AML-193 (cell line): ENCODE data around the gene LAMC3.
"Not testable (repeated sequence)": the region's sequence is repeated elsewhere in the genome, so short reads cannot be mapped to it uniquely, and the experiment has no call there.

Experiments
- DNase-seq, 2 experiments: peaks; one replicate each; lab custom pipeline; 2025; lab: John Stamatoyannopoulos, UW

The LAMC3 gene

DNA sequence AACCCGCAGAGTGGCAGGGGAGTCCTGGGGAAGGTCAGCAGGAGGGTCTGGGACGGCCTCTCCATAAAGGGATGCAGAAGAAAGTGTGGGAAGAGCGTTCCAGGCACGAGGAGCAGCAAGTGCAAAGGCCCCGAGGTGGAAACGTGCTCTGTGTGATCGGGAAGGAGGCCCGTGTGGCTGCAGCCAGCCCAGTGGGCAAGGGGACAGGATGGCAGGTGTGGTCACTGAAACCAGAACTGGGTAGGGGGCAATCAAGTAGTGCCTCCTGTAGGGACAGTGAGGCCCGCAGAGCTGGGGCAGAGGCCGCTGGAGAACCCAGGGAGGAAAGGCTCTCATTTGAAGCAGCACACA lies 16.3 kb upstream of the LAMC3 start:
- no peak for DNase-seq

DNA sequence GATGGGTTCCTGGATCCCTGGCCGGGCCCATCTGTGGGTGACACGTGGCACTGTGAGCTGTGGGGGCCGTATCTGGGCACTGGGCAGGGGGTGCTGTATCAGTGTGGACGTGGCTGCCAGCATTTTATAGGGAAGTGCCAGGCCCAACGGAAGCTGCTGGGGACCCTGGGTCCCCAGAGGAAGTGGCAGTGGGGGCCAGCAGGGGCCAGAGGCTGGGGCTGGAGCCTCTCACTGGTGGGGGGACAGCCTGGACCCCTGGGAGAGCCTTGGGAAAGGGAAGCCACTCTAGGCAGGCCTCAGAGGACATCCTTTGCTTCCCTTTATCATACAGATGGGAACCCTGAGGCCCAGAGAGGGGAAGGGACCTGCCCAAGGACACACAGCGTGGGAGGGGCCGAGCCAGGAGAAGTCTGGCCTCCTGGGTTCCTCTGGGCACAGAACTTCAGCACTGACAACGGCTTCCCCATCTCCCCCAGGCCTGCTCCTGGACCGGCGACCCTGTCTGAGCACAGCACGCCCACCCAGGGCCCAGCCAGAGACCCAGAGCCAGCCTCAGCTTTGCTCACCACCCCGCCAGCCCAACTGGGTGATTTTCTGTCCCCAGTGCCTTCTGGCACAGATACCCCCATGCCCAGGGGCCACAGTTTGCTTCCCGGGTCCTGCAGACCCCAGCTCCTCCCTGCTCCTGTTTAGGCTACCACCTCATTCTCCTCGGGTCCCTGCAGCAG lies 15.5 kb upstream of the LAMC3 start:
- no peak for DNase-seq

DNA sequence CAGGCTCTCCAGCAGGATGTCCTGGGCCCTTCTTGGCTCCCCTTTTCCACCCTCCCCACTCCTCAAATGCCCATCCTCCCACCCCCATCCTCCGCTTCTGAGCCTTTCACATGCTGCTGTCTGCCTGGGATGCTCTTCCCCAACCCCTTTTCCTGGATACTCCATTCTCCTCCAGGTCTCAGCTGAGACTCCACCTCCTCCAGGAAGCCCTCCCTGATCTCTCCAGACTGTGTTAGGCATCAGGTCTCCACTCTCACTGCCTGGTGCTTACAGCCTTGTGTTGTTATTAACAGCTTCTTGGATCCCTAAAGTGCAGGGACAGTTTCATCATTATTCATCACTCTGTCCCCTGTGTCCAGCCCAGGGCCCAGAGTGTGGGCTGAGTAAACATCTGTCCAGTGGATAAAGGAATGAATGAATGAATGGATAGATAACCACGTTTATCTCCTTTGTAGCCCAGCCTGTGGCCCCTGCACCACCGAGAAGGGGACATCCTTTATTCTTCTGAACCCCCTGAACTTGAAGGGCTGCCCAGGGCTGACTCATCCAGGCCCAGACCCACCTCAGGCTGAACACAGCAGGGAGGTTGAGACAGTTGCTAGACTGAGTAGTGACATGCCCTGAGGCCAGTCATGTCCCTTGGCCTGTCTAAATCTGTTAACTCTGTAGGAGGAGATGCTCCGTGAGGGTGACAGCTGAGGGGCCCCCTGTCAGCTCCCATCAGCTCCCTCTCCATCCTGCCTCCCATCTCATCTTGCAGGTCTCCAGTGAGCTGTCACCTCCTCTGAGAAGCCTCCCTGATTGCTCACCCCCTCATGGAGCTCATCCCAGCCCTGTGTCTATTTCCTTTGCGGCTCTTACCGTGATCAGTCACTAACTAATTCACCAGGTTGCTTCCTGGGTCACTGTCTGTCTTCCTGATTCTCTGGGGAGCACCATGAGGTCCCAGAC lies 14.6 kb upstream of the LAMC3 start:
- no peak for DNase-seq

DNA sequence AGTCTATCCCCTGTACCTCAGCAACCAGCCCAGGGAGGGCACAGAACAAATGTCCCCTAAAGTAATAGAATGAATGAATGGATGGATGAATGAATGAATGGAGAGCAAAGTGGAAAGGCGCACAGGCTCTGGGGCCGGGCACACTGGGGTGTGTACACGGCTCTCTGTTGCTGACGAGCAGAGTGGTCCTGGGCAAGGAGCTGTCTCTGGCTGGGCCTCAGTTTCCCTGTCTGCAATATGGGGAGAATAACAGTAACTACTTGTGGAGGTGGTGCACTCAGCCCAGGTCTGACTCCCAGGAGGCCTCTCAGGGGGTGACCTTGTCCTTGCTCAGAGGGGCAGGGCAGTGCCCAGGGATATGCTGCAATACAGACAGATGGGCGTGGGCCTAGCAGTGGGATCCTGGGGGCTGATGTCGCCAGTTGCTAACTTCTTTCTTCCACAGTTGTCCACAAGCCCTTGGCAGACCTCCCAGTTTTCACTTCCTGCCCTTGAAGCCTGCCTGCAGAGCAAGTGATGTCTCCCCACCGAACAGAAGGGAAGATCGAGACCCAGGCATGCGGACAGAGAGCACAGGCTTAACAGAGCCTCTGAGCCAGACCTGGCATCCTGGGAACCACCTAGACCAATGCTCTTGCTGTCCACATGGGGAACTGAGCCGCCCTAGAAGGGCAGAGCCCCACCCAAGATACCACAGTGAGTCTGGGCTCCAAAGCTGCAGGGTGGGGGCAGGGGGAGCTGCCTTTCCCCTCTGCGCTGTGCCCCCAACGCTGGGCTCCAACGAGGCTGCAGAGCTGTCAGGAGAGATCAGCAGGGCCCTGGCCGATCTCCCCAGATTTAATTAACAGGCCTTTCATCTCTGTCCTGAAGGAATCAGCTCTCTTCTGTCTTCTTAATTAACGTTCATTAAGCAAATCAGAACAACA lies 13.6 kb upstream of the LAMC3 start:
- peak; percentile 39 to 47 for DNase-seq

DNA sequence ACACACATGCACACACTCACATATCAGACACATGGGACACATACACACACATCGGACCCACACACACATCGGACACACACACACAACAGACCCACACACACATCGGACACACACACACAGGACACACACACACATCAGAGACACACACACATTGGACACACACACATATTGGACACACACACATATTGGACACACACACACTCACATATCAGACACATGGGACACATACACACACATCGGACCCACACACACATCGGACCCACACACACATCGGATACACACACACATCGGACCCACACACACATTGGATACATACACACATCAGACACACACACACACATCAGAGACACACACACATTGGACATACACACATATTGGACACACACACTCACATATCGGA lies 12.8 kb upstream of the LAMC3 start:
- no peak for DNase-seq

DNA sequence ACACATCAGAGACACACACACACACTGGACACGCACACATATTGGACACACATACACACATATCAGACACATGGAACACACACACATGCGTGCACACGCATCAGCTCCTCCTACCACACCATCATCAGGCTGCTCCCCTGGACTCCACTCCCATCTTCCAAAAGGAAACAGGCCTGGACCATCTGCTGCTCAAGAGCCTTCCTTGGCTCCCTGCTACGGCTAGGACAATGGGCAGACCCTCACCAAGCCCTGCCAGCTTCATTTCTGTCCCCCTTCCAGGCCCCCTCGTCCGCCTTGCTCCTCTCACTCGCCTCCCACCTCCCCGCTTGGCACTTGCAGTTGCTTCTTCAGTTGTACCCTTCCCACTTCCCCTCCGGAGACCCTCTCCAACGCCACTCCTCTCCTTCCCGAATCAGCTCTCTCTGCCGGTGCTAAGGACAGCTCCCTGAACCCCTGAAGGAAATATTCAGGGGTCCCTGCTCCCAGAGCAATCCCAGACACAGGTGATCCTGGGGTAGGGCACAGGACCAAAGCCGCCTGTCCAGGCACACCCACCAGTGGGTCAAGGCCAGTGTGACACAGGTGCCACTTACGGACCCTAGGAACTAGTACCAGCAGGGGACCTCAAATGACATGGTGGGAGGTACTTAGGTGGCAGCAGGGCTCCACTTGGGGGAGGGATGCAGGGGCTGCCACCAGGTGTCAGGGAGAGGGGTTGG lies 12.1 kb upstream of the LAMC3 start:
- no peak for DNase-seq

DNA sequence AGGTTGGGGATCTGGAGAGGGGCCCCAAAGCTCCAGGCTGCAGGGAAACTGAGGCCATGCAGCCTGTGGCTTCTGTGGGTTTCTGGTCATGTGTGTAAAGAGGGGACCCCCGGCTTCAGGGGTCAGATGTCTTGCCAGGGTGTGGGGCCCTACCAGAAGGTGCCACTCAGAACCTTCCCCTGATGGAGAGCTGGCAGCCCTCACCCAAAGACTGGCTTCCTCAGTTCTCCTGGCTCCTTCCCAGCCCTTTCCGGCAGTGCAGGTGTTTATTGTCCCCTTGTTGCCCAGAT lies 11.6 kb upstream of the LAMC3 start:
- DNase-seq: no peak

DNA sequence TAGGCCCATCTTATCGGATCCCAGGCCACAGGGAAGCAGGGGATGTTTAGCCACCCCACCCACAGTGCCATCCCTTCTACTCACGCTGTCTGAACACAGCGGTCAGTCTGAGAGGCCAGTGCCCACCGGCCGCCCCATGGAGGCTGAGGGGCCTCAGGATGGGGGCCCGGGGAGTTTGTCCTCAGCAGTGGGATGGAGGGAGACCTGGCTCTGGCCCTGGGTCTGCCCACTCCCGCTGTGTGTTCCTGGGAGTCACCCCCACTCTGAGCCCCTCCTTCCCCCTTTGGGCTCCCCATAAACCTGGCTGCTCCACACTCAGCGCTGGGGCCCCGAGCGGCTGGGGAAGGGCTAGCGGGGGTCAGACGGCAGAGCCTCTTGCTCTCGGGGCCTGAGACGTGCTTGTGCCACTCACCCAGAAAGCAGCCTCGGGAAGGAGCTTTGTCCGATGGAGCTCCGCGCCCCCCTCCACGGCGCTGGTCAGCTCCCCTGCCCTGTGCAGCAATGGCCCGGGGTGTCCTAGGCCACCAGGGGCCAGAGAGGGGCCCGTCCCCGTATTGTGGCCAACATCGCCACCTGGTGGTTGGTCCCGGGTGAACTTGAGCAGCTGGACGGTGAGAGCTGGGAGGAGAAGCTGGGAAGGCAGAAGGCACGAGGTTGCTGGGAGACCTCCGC lies 10.9 kb upstream of the LAMC3 start:
- peak; percentile 25 to 37 for DNase-seq

DNA sequence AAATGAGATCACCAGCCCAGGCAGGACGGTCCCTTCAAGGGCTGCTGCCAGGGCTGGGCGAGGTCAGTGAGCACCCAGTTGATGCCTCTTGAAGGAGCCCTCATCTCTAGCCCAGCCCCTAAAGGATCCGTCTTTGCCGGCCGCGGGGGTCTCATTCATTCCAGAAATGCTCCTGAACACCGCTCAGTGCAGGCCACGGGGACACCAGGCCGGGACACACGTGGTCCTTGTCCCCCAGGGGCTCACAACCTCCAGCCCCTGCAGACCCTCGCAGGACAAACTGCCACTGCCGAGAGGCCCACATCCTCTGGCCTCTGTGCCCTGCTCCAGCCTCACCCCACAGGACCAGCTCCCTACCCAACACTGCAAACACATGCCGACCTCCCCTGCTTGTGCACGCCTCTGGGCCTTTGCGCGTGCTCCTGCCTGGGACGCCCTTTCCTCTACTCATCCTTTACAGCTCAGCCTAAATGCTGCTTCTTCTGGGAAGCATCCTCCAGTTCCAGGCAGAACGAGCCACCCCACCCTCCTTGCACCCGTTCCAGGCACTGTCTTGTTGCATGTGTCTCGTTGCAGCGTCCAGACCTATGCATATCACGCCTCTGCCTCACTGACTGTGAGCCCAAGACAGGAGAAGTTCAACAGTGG lies 10.3 kb upstream of the LAMC3 start:
- no peak for DNase-seq

DNA sequence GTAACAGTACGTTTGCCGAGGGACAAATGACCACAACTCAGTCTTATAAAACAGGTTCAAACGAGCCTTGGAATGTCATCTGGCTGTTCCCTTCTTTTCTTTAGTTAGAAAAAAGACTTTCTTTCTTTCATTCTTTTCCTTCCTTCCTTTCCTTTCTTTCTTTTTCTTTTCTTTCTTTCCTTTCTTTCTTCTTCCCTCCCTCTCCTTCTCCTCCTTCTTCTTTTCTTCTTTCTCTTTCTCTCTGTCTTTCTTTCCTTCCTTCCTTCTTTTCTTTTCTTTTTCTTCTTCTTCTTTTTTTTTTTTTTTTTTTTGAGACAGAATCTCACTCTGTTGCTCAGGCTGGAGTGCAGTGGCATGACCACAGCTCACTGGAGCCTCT lies 9.7 kb upstream of the LAMC3 start:
- no peak for DNase-seq

DNA sequence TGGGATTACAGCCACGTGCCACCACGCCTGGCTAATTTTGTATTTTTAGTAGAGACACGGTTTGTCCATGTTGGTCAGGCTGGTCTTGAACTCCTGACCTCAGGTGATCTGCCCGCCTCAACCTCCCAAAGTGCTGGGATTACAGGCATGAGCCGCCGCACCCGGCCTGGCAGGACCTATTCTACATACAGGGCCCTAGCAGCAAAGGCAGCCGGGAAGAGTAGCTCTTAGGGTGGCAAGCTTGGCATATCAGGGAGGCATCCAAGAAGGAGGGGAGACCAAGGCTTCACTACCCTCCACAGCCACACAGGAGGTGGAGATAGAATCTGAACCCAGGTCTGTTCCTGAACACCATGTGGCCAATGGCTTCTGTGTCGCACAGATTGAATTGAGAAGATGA lies 8.4 kb upstream of the LAMC3 start:
- DNase-seq: not testable (repeated sequence)

DNA sequence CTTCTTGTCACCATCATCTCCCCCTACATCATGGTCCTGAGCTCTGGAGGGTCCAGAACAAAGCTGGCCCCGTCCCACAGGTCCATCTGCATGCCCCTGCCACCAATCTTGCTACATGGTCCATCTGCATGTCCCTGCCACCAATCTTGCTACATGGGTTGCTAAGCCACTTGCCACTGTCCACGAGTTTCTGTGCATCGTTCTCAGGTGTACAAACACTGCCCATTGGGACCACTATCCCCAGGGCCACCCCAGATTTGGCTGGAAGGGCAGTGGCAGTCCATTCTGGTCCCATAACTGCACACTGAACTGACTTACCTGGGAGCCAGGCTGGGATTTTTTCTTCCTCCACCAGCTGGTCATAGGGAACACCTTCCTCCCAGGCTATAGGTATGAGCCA lies 8.0 kb upstream of the LAMC3 start:
- DNase-seq: no peak

DNA sequence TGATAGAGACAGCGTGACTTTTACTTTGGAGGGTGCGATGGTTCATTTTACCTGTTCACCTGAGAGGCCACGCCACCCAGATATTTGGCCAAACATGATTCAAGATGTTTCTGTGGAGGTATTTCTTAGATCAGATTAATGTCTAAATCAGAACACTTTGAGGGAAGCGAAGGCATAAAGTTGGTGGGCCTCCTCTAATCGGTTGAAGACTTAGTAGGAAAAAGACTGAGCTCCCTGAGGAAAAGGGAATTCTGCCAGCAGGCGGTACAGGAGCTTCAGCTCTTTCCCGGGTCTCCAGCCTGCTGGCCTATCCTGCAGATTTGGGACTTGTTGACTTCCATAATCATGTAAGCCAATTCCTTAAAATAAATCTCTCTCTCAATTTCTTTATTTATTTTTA lies 7.0 kb upstream of the LAMC3 start:
- no peak for DNase-seq

DNA sequence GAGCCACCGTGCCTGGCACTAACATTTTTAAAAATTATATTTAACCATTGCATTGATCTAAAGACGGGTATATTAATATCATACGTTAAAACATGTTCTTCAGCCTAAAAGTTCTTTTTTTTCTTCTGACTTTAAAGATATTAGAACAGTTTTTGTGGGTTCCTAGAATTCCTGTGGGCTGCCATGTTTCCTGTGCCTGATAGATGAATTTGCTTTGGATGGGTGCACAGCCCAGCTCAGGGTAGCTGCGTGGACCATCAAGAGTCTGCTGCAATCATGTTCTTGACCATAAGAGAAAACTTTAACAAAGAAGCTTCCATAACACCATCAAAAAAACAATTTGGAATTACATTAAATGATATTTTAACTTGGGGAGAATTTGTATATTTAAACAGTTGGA lies 2.4 kb upstream of the LAMC3 start:
- no peak for DNase-seq

DNA sequence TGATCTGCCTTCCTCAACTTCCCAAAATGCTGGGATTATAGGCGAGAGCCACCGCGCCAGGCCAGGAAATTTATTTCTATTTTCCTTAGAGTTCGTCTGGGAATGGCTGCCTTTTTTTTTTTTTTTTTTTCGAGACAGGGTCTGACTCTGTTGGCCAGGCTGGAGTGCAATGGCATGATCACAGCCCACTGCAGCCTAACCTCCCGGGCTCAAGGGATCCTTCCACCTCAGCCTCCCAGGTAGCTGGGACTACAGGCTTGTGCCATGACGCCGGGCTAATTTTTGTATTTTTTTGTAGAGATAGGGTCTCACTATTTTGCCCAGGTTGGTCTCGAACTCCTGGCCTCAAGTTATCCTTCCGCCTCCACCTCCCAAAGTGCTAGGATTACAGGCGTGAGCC lies 888 bp upstream of the LAMC3 start:
- no peak for DNase-seq

DNA sequence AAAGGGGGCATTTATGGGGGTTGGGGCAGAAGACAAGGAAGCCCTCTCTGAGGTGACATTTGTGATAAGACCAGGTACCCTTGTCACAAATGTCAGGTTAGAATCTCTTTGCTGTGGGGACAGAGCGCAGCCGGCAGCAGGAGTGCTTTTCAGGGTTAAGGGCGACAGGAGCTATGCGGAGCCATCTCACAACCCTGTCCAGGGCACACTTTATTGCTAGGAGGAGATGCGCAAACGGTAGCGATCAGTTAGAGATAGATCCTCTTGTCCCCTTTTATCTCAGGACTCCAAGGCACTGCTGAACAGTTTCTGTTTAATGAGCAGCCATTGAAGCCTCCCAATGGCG lies 438 bp upstream of the LAMC3 start:
- DNase-seq: no peak

DNA sequence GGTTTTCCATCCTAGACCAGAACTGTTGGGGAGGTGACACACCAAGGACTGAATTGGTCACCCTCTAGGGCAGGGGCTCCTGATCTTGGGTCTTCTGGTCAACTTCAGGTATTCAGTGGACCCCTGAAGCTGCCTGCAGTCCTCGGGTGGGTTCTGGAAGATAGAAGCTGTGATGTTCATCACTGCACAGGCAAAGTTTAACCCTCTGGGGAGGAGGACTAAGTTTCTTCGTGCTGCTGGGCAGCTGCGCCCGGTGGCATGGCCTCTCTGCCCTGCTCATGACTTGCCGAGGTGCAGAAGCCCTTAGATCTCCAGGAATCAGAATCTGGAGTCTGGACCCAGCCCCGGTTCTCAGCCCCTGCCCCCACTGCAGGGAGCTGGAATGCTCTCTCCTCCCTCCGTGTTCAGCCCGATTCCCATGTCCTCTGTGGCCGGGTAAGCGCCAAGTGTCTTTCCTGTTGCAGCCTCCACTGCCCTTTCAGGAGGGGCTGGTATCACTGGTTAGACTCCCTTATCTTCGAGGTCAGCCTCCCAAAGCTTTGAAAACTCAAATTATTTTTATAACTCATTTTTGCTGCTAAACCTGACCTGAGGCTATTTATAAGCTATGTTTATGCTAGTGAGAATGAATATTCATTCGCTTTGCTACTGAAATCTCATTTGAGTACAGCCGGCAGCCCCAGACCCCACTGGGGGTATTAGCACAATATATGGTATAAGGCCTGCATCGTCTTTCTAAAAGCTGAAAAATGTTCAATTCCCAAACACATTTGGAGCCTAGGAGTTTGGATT lies 1.7 kb downstream of the LAMC3 start:
- no peak for DNase-seq

DNA sequence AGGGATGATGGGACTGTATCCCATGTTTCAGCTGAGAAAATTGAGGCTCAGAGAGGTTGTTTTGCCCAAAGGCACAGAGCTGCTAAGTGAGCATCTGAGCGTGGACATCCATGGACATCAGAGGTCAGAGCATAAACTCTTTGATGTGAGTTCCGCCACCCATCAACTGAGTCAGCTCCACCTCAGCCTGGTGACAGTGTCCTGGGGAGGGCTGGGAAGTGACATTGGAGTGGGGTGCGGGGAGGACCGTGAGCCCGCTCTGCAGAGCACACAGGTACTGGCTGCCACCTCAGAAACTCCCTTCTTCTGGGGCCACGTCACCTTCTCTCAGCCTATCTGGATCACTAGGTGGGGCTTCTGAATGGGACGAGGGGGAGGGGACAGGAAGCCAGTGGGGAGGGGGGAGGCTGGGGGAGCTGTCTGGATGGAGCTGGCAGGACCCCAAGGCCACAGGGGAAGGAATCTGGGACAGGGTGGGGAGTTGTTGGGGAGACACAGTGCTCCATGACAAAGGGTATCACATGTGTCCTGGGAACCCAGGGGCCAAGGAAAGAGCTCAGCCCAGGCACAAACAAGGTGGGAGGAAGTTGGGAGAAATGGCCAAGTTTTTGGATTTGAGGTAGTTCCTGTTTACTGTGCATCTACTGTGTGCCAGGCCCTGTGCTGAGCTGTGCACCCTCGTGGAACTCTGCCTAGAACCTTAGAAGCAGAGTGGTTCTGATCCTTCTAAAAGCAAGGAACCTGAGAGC lies 2.5 kb downstream of the LAMC3 start:
- no peak for DNase-seq

DNA sequence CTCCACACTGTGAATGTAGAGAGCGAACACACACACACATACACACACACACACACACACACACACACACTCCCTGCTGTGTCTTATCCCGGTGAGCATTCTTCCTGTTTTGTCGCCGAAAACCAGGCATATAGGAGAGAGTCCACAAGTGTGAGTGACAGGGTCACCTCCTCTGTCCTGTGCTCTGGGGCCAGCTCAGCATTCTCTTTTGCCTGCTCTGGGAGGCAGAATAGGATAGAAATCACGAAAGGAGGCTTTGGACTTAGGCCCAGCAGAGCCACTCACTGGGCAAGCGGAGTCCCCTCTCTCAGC lies 3.0 kb downstream of the LAMC3 start:
- no peak for DNase-seq
